Keratinocyte (primary cell): ENCODE data around the gene NHERF2. TPM values are rescaled to one million over a fixed set of nuclear protein-coding genes. Genes with fewer than 3 reads are reported as not detected.

Experiments
- DNase-seq: peaks from one replicate; pipeline ENCODE4 v3.0.0-alpha.2; 2011; ENCODE audit warnings: low read depth, missing footprints, low spot score
- FAIRE-seq: peaks from 2 replicates; lab custom pipeline; 2011; peaks lifted over from hg19 to GRCh38; lab: Jason Lieb, UNC
- H2AFZ ChIP-seq: 2 replicates; pipeline ENCODE4 v1.6.0; 2012; ENCODE audit warnings: low read length, control low read depth, inconsistent platforms; ENCODE audit not compliant: control insufficient read depth
- H3K27ac ChIP-seq: 2 replicates; pipeline ENCODE4 v1.5.1; 2011; ENCODE audit warnings: low read length; ENCODE audit not compliant: control insufficient read depth, insufficient read depth
- H3K27me3 ChIP-seq: 3 replicates; pipeline ENCODE4 v1.6.0; 2011; ENCODE audit warnings: low read length; ENCODE audit not compliant: control insufficient read depth, insufficient read depth; ENCODE audit errors: extremely low read depth
- H3K36me3 ChIP-seq, 2 experiments: 2 replicates in 1 of 2; 3 replicates in 1 of 2; pipeline ENCODE4 v1.5.1; 2011; ENCODE audit warnings: low read length in 2 of 2, mild to moderate bottlenecking in 1 of 2; ENCODE audit not compliant: control insufficient read depth in 2 of 2, insufficient read depth in 2 of 2; ENCODE audit errors: extremely low read depth in 1 of 2
- H3K4me1 ChIP-seq: 3 replicates; pipeline ENCODE4 v1.5.1; 2011; ENCODE audit warnings: low read length; ENCODE audit not compliant: control insufficient read depth, insufficient read depth; ENCODE audit errors: extremely low read depth
- H3K4me2 ChIP-seq: 3 replicates; pipeline ENCODE4 v1.6.0; 2011; ENCODE audit warnings: low read depth, low read length; ENCODE audit not compliant: control insufficient read depth, insufficient read depth; ENCODE audit errors: extremely low read depth
- H3K4me3 ChIP-seq, 3 experiments: fragments of 200-600 bp in 1 of 3; sonication (generic) in 1 of 3; 2 replicates in 2 of 3; 3 replicates in 1 of 3; pipeline ENCODE4 v1.5.1; 2011 to 2016; ENCODE audit warnings: low read length in 3 of 3, mild to moderate bottlenecking in 3 of 3, control low read depth in 2 of 3, inconsistent platforms in 1 of 3, low read depth in 1 of 3, mixed read lengths in 1 of 3, mixed run types in 1 of 3, moderate library complexity in 1 of 3; ENCODE audit not compliant: control insufficient read depth in 2 of 3, insufficient read depth in 2 of 3; ENCODE audit errors: extremely low read depth in 1 of 3
- H3K79me2 ChIP-seq: 2 replicates; pipeline ENCODE4 v1.6.0; 2012; ENCODE audit warnings: low read length; ENCODE audit not compliant: control insufficient read depth, insufficient read depth
- H3K9ac ChIP-seq: 3 replicates; pipeline ENCODE4 v1.6.0; 2011; ENCODE audit warnings: low read length; ENCODE audit not compliant: control insufficient read depth, insufficient read depth; ENCODE audit errors: extremely low read depth
- H3K9me1 ChIP-seq: 3 replicates; pipeline ENCODE4 v1.6.0; 2011; ENCODE audit warnings: low read length; ENCODE audit not compliant: control insufficient read depth, insufficient read depth; ENCODE audit errors: extremely low read depth
- H3K9me3 ChIP-seq: 2 replicates; pipeline ENCODE4 v1.5.1; 2012; ENCODE audit warnings: low read depth, low read length; ENCODE audit not compliant: control insufficient read depth
- H4K20me1 ChIP-seq: 3 replicates; pipeline ENCODE4 v1.6.0; 2011; ENCODE audit warnings: low read length; ENCODE audit not compliant: control insufficient read depth, insufficient read depth; ENCODE audit errors: extremely low read depth
- CTCF ChIP-seq, 3 experiments: IDR thresholded peaks in 1 of 3; conservative IDR thresholded peaks in 1 of 3; optimal IDR thresholded peaks in 1 of 3; 2 replicates in 2 of 3; 3 replicates in 1 of 3; pipeline versions ENCODE3 to v1.5.1; 2011; ENCODE audit warnings: low read length in 3 of 3, mild to moderate bottlenecking in 3 of 3, moderate library complexity in 2 of 3, control low read depth in 1 of 3, inconsistent platforms in 1 of 3; ENCODE audit not compliant: insufficient read depth in 2 of 3; ENCODE audit errors: extremely low read depth in 1 of 3
- EZH2 ChIP-seq: IDR thresholded peaks from one replicate; pipeline ENCODE4 v1.6.1; 2012; ENCODE audit warnings: inconsistent platforms, mild to moderate bottlenecking, low read length, moderate library complexity
- dilution Hi-C: fragments of 300-500 bp; cut with MboI; formaldehyde crosslinking; loops from one replicate; pipeline ENCODE4 v1.7.0; 2020; ENCODE audit warnings: low sequenced_read_pairs; ENCODE audit not compliant: extremely low pct_ligation_motif_present
- polyA plus RNA-seq, 5 experiments: library from polyadenylated mRNA; depleted of rRNA in 3 of 5; stranded (reverse) in 3 of 5; stranded (forward) in 1 of 5; unstranded in 1 of 5; fragments of >200 nt; gene quantifications; 1 replicate in 1 of 5; 2 replicates in 3 of 5; 3 replicates in 1 of 5; pipeline versions ENCODE4 v1.2.1 to v1.2.3, GENCODE V29; 2011 to 2012; ENCODE audit warnings: missing spikeins in 2 of 5, low read depth in 1 of 5, low replicate concordance in 1 of 5

NHERF2 gene
- polyA plus RNA-seq, 1 donor (not counting 4 experiments of a cell fraction or from before 2014, with no cell fraction given) = 5.9 TPM

GRCh38 chr16:2042986-2043666 is 16.4 kb downstream of the NHERF2 start:
- no peaks in the 10 kb centered on the region for H3K36me3 ChIP-seq
- H3K79me2 ChIP-seq = peaks cover 1% of the 10 kb centered on the region
- H3K27ac ChIP-seq = no peak overlapping the region
- TF ChIP-seq EZH2 (no peak), CTCF (optimal IDR thresholded peaks at IDR 0.05 in 1 of 3, IDR thresholded peaks at IDR 0.05 in 1 of 3, conservative IDR thresholded peaks at IDR 0.05 in 1 of 3; ENCODE audit: extremely low read depth in 1 of 3, insufficient read depth in 2 of 3, low read length in 3 of 3) (no peak)
- H3K4me2 ChIP-seq = no peak overlapping the region
- H2AFZ ChIP-seq = no peak overlapping the region
- no peak overlapping the region for H3K4me3 ChIP-seq
- dilution Hi-C loops = no loop called here
- no peak for DNase-seq
- H3K9me1 ChIP-seq = no peaks in the 10 kb centered on the region
- no peaks in the 10 kb centered on the region for H3K27me3 ChIP-seq
- no peaks in the 10 kb centered on the region for H4K20me1 ChIP-seq
- peaks cover 4% of the 10 kb centered on the region for H3K4me1 ChIP-seq
- no peaks in the 10 kb centered on the region for H3K9me3 ChIP-seq
- no peak for FAIRE-seq
- no peak overlapping the region for H3K9ac ChIP-seq

- Histone ChIP-seq H3K9me1 (no peaks in the 10 kb centered on the region), H3K4me1 (peaks cover 10% of the 10 kb centered on the region), H3K4me2 (no peak overlapping the region), H3K9ac (no peak overlapping the region), H4K20me1 (no peaks in the 10 kb centered on the region), H3K27ac (no peak overlapping the region), H3K4me3 (no peak overlapping the region), H3K9me3 (no peaks in the 10 kb centered on the region), H3K27me3 (no peaks in the 10 kb centered on the region), H3K79me2 (peaks cover 8% of the 10 kb centered on the region), H3K36me3 (no peaks in the 10 kb centered on the region), H2AFZ (no peak overlapping the region)
- FAIRE-seq (no peak), DNase-seq (no peak)
- TF ChIP-seq CTCF (optimal IDR thresholded peaks at IDR 0.05 in 1 of 3, IDR thresholded peaks at IDR 0.05 in 1 of 3, conservative IDR thresholded peaks at IDR 0.05 in 1 of 3; ENCODE audit: extremely low read depth in 1 of 3, insufficient read depth in 2 of 3, low read length in 3 of 3) (no peak), EZH2 (no peak)
- dilution Hi-C loops = no loop called here
Measured at GRCh38 chr16:2043667-2044451, 17.2 kb downstream of the NHERF2 start.
